Measurements from ENCODE around the gene SORBS2.

SORBS2 gene

DNA sequence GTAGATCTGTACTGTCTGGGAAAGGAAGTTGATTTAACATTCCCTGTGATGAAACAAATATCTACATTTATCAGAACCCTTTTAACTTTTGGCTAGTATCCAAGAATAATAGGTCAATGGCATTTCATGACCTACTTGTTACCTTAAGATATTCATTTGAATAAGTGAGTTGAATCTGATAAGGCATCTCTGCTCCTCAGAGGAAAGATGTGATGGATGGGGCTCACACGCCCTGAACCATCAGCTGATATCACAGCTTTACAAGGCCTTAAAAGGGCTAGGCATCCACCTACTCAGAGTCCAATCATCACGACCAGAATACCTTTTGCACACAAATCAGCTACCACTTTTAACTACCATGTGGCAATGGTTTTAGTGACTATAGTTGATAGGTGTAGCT lies 186.5 kb downstream of the SORBS2 start:
- DNase-seq, result no peak

DNA sequence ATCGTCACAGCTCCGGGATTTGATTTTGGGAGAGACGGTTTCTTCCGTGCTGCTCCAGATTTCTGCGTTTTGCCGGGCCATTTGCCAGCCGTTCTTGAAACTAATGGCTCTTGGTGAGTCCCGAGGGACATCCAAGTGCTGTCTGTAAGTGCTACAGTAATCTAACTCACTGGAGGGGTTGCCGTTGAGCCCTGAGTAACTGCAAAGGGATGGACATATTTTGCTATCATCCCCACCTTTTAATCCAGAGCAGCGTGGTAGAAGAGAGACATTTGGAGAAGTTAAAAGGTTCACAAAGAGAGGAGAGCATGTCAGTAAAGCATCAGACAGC lies 187.8 kb downstream of the SORBS2 start:
- DNase-seq, result no peak

DNA sequence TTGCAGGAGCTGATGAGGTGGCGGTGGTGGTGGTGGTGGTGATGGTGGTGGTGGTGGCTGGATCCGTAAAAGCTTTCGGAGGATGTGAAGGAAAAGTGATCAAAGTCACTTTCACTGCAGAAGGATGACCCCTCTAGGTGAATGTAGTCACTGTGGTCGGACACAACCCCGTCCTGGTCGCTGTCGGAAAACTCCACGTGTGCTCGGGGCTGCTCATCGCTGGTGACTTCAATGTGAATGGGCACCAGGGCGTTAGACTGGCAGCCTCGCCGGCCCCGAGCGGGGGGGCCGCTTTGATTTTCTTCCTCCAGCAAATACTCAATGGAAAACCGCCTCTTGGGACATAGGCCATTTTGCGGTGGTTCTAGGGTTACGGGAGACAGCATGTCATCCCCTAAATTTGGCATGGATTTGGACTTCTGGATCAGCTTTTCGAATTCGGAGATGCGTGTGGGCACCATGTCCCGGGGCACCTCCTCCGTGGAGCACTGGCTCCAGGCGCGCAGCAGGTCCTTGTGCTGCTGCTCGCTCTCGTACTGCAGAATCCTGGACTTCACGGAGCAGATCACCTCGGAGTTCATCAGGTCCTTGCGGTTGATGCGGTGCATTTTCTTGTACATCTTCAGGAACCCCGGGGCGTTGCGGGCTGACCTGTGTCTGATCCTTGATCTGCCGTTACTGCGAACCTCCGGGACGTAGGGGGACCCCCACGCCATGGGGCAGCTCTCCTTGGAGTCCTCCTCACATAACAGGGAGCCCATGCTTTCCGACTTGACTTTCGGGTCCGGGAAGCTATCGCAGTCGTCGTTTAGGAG lies 188.3 kb downstream of the SORBS2 start:
- DNase-seq, result no peak

DNA sequence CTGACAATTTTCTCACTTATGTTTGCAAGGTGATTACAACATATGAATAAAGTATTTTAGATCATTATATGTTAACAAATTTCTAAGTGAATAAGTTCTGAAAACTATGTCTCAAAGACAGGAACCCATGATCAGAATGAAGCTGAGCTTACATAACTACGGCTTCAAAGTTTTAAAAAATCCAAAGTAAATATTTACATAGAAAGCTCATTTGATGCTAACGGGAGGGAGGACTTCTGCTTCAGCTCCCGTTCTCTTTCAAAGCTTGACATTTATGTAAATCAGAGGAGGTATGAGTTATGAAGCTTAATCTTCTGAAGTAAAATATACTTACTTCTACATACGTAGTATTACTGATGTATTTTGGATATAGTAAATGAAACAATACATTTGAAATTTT lies 203.8 kb downstream of the SORBS2 start:
- no peak for DNase-seq

DNA sequence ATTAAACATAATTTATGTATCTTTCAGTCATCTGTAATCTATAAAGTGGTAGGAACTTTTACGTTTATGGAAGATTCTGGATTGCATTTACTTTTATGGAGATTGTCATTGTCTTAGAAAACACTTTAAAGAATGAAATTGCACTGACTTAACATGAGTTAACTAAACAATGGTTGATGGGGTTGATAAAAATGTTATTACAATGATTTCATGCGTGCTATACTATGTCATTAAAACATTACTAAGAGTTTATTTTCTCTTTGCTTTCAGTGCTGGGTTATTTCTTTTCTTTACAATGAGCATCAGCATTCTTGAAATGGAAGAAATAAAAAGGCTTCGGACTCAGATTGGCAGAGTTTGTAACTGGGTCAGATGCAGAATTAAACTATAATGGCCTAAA lies 209.6 kb downstream of the SORBS2 start:
- DNase-seq, result no peak

DNA sequence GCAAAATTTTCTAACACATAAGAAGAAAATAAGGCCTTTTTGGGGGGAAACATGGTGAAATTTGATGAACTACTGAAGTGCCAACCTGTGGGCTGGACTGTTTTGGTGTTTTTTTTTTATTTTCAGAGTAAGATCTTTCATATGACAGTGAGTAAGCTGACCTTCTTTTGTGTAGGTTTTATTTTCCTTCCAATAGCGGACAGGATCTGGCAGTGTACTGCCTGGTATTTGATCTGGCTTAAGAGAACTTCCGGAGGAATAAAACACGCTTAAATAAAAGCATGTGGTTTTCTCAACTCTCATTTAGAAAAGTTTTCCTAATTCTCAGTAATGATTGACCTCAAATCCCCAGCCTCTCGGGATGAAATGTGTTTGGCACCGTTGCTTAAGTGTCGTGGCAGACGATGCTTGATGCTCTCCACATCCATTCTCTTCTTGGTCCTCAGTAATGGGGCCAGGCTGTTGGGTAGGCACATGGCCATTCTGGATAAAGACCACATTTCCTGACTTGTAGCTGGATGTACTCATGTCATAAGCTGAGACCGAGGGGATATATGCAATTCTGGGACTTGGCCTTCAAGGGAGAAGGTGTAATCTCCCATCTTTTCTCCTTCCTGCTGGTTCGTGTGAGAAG lies 211.1 kb downstream of the SORBS2 start:
- no peak for DNase-seq

DNA sequence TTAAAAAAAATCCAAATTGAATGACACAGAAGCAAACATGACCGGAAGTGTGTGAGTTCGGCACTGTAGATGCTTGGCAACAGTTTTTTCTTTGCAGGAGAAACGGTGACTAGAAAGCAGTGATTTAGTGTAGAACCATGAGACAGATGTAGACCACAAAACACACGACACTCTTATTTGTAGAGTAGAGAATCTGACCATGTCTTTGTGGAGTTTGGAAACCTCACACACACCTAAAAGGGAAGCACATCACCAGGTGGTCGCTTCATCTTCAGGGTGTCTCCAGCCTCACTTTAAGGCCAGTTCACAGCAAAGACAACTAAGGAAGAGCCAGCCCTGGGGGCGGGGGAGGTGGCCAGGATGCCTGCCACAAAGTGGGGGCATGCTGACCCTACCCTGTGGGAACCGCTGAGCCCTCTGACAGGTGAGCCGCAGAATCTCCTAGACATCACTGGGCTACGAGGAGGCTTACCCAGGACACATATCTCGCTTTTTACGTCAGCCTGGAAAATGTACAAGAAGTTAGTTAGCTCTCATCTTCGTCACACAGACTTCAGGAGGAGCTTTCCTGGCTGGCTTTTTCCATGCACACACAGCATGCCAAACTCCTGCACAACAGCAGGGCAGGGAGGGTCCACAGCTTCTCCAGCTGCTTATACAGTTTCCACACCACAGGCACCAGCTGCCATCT lies 212.3 kb downstream of the SORBS2 start:
- DNase-seq, result no peak

DNA sequence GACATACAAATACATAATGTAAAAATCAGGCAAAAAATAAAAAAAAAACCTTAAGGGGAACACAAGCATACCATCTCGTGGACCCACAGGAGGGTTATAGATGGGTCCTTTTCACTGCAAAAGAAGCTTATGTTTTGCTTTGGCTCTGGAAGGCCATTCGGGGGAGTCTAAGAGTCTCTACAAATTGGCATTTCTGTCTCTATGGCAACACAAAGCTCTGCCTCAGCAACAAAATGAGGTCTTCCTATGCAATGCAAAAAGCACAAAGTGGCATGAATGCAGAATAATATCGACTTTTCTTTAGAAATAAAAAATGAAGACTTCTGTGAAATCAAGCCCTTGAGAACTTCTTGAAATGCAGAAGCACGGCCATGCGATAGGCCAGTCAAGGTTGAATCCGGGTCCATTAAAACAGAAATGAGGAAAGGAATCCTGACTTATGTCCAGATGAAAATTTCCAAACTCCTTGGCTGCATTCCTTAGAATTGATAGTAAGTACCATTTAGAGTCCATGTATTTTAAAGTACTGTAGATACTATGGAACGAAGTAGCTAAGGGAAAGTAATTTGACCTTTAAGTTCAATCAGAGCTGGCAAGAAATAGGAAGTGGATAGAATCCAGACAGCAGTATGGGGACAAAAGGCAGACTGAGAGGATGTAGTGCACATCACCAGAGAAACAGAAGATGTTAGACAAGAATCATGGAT lies 213.0 kb downstream of the SORBS2 start:
- DNase-seq, result no peak

DNA sequence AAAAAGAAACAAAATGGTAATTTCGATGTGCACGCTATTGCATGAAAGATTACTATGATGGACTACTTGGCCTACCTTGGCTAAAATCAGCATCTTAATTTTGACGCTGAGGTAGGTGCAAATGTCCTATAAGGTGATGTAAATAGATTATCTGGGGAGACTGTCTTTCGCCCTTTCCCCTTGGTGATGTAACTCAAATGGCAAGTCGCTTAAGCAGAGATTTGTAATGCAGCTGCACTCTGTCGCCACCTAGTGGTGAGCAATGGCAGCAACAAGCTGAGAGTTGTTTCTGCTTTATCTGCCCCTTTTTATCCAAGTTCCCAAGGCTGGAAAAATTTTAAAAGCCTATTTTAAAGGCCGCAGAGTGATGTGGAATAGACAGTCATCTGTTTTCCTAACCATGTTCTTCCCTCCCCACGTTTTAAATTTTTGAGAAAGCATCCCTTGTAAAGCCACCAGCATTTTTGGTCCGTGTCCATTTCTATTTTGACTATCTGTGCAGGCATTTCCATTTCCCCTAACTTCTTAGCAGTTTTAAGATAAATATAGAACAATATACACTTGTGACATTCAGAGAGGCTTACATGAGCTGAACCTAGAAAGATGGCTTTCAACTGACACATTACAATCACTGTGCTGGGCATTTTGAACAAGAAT lies 214.3 kb downstream of the SORBS2 start:
- peak; percentile 64 for DNase-seq

DNA sequence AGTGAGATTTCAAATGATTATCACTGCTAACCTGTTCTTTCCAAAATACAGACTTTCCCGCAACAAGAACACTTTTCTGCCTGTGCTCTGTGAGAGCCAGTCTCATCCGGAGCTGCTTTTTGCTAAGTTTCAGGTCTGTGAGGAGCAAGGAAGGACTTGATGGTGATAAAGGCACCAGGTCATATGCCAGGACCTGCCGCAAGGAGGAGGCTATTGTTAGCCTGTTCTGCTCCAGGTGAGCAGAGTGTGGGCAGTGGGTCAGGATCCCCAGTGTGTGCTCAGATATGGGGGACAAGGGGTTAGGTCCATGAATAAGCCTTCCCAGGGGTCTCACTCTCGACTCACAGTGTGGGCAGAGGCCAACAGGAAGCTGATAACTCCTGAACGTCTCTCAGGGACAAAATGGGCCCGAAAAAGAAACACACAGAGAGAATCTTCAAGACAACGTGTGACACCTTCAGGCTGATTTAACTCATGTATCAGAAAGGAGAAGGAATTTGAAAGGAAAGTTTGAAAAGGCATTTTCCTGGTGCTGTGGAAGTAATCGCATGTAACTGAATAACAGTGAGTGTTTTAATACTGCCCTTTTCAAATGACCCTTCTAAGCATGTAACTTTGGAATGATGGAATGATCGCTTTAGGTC lies 219.0 kb downstream of the SORBS2 start:
- DNase-seq, result no peak

DNA sequence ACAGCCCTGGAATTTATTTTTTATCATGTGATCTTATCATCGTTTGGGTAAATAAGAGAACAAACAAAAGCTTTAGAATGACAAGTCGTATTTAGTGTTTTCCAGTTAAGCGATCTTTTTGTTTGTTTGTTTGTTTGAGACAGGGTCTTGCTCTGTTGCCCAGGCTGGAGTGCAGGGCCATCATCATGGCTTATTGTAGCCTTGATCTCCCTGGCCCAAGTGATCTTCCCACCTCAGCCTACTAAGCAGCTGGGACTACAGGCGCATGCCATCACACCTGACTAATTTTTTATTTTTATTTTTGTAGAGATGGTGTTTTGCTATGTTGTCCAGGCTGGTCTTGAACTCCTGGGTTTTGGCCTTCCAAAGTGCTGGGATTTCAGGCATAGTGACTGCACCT lies 219.6 kb downstream of the SORBS2 start:
- no peak for DNase-seq

DNA sequence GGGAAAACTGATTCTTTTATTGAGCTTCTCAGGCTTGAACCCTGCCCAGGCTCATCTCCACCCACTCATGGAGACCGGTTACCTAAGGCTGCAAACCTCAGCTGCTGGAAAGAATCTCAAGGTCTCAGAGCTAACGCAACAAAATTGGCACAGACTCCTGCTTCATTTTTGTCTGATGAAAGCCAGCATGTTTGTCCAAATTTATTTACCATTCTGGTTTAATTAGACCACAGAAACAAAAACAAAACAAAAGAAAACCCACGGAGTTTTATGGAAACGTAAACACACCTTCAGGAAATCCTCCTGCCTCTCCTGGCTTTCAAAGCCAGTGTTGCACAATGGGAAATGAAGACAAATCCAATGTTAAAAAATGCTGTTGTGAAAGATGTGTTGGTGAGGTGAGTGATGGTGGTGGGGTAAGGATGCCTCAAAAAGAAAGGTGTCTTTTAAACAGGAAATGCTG lies 220.3 kb downstream of the SORBS2 start:
- no peak for DNase-seq

DNA sequence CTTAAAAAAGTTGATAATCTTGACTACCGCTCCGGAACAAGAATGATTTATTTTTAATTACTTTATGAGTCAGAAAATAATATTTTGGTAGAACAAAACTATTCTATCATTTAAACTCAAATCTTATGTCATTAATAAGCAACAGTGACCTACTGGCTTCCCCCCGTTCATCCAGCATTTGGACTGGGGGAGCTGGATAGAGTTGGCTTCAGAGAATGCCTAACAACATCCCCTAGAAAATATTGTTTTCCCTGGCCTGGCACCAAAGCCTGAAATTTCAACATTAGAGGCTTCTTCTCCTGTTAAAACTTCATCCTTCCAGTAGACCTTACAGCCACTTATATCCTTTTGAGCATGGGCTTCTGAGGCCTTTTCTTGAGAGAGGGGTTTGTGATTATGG lies 221.0 kb downstream of the SORBS2 start:
- DNase-seq, result no peak

DNA sequence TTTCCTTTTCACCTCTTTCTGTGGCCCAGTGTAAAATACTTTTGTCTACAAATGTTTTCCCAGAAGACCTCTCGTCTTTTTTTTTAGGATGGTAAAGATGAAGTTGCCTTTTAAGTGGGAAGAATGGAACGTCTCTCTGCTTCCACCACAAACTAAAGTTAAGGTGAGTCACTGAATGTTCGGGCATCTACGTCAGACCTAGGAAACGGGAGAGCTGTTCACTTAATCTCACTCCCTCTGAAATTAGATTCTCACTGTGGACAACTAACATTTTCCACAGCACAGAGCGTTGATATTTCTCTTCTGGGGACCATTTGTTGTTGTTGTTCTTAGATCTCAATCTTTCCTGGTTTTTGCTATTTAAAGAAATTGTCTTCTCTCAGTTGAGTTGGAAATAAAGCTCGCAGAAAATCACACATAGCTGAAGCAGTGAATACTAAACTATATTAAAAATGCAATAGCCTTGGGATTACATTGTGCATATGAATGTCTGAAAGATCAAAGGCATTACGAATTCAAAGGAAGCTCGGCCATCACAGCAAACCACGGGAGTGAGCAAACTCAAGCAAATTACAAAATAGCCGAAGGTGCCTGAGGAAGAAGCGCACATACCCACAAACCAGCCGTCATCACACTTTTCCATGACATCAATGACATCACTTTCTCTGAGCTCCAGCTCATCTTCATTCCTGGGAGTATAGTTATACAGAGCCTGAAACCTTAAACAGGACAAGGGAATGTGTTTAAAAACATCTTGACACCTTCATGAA lies 222.7 kb downstream of the SORBS2 start:
- DNase-seq, result no peak

DNA sequence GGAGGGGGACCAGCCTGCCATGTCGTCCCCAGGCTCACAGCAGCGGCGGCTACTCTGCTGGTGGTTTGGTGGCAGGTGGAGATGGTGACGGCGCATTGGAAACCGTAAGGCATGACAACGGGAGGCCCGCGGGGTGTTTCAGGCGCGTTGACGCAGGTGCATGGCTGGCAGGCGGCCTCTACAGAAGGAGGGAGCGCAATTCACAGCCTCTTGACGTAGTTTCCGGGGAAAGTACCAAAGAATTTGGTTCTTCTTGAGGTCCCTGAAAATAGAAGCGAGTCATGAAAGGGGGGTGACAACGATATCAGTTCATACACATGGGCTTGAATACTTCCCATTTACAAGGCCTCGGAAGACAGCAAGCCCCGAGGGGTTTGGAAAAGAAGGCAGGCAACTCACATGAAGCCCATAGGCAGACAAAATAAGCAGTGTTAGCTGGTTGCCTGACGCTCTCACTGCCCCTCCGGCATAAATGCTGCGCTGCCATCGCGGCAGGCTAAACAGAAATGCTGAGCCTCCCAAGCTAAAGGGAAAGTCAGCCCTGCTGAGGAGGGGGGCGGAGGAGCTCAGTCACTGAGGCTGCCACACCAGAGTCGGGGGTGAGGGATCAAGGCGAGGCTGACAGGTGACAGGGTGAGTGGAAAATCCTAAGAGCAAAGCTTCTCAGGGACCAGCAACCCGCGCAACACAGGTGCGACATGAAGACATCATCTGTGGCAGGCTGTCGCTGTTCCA lies 224.4 kb downstream of the SORBS2 start:
- DNase-seq, result peak; percentile 61

DNA sequence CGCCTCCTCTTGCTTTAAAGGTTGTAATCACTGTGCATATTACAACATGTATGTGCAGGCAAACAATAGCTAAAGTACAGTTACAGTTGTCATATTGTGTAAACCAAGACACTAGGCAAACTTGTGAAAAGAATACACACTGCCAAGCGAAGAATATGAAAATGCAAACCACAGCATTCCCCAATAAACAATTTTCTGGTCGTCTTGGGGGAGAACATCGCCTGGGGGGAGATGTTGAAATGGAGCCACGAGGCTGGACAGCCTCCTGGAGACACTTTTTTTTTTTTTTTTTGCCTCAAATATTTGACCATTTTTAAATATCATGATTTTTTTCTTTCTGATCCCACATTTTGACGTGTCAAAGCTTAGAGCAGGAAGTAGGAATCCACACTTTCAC lies 225.0 kb downstream of the SORBS2 start:
- DNase-seq, result no peak

DNA sequence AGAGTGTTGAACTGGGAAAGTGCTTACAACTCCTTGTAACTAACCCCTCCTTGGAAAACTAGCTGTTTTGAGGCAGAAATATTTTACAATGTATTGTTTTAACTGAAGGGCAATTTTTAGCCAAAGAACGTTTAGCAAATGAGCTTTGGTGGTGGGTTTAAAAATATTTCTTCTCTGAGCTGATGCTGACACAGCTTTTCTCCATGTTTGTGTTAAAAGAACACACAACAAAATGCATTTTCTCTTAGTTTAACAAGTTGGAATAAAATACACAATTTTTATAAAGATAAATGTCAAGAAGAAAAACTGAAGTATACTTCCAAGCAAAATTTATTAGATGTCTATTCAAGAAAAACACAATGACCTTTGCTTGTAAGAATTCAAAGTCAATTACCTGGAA lies 226.8 kb downstream of the SORBS2 start:
- no peak for DNase-seq

DNA sequence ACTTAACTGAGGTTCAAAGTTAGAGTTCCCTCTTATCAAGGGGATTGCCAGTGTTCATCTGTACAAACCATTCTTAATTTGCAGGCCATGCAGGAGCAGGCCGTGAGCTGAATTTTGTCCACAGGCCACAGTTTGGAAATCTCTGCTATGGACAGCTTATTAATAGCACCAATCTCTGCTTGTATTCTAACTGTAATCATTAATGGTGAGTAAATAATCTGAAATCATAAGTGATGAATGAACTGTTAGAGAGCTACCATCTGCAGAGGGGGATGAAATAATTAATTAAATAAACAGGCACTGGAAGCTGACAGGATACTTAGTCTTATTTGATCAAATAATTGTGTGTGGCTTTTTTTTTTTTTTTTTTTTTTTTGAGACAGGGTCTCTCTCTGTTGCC lies 228.2 kb downstream of the SORBS2 start:
- DNase-seq, result no peak

DNA sequence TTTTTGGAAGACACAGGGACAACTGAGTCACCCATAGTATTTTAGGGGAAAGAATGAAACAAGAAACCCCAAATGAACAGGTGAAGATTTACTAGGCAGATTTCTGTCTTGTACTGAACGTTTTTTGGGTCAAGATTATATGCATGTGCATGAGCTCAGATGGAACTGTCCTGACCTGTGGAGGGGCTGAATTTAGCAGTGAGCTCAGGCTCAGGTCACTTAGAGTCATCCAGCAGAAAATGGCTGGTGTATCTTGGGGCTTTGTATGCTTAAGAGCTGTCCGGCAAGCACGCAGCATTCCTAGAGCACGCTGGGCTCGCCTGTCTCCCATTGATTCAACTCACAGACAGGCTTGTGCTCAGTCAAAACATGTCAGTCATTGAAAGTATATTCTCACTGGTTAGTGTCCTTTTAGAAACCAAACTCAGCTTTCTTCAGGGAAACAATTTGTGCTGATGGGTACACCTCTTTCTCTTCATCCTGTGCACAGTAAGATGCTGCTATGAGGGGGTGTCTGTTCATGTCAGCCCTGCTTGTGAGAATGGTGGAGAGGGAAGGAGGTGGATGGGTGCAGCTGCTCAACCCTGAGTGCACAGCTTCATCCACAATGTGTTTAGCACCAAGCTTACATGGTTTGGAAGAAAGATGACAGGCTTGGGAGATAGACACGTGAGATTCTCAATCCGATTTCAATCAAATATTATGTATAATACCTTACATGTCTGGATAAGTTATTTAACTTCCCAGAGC lies 229.2 kb downstream of the SORBS2 start:
- DNase-seq, result no peak

DNA sequence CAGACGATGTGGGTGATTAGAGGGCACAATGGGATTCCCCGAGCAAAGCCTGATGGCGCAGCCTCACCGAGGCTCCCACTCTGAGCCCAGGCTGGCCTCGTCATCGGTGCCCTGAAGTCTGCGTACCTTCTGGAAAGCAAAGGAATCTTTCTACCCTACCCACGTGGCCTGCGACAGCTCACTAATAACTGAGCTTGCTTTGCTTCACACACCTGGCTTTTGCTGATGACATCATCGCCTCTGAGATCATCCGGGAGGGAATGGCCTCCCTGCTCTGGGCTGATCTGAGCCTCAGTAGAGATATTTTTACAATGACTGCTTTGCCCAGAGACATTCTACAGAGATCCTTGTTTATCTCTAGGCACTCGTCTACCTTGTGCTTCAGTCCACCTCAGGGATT lies 231.3 kb downstream of the SORBS2 start:
- DNase-seq, result no peak

Data from activated naive CD4-positive, alpha-beta T cell treated with Interleukin-2 at 50 U/mL for 16 hours (primary cell).